GM04503 (cell line): ENCODE results near the gene EXOC3L4.

ENCODE experiments used
- DNase-seq: peaks from one replicate; pipeline ENCODE4 v3.0.0-alpha.2; 2012; ENCODE audit warnings: low read depth

Gene EXOC3L4

GRCh38 chr14:103091041-103091882 lies 3.3 kb upstream of the EXOC3L4 start:
- no peak for DNase-seq

- DNase-seq = no peak
Observed at GRCh38 chr14:103091883-103092222, 2.7 kb upstream of the EXOC3L4 start.

GRCh38 chr14:103093856-103094405 lies 594 bp upstream of the EXOC3L4 start:
- no peak for DNase-seq

DNA sequence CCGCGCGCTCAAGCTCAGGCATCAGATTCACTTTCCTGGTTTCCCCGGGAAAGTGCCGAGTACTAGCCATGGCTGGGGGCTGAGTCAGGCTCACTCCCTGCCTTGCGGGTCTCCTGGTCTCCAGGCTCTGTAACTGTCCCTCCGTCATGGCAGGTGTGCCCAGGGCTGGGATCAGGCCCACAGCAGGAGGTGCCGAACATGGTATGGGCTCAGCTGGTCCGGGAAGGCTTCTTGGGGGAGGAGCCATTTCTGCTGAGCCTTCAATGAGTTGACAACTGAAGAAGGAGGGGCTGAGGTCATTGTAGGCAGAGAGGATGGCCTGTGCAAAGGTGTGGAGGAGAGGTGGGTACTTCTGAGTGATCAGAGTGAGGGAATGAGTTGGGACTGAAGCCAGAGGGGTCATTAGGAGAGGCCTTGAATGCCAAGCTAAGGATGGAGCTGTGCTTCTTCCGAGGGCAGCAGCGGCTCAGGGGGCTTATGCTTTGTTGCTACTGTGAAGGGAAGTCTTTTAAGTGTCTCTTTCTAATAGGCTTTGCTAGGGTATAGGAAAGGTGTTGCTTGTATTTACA lies 769 bp downstream of the EXOC3L4 start:
- DNase-seq = no peak

DNA sequence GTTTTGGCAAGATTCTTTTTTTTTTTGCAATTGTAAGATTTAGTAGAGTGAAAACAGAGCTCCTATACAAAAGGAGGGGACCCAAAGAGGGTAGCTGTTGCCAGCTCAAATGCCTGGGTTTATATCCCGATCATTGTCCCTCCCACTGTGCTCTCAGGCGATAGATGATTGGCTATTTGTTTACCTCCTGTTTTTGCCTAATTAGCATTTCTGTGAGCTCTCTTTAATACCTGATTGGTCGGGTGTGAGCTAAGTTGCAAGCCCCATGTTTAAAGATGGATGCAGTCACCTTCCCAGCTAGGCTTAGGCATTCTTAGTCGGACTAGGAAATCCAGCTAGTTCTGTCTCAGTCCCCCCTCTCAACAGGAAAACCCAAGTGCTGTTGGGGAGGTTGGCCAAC lies 1.9 kb downstream of the EXOC3L4 start:
- DNase-seq = no peak

- DNase-seq = no peak
Observed at GRCh38 chr14:103097244-103097993, 2.9 kb downstream of the EXOC3L4 start.

- no peak for DNase-seq
Observed at GRCh38 chr14:103097994-103098957, 3.8 kb downstream of the EXOC3L4 start.

DNA sequence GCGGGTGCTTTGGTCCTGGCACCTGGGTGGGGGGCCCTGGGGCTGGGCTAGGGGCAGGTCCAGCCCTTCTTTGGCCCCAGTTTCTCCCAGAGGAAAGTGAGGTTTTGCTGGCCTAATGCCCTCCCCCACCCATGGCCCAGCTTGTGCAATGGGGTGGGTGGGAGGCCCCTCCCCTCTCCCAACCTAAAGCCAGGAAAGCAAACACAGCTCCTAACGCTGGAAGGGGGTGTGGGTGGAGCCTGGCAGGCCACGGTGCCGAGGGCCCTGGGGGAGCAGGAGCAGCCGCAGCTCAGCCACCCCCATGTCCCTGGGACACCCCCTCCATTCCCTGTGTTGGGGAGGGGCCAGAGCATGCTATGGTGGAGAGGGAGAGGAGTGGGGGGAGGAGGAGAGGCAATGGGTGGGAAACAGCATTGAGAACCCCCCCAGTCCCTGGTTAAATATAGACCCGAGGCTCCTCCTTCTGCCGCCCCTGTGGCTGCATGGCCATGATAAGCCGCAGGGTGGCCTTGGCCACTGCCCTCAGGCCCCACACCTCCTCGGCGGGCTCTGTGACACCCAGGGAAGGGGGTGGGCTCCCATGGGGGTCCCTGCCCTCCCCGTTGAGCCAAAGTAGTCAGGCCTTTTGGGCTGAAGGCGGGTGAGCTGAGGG lies 4.7 kb downstream of the EXOC3L4 start:
- no peak for DNase-seq

DNA sequence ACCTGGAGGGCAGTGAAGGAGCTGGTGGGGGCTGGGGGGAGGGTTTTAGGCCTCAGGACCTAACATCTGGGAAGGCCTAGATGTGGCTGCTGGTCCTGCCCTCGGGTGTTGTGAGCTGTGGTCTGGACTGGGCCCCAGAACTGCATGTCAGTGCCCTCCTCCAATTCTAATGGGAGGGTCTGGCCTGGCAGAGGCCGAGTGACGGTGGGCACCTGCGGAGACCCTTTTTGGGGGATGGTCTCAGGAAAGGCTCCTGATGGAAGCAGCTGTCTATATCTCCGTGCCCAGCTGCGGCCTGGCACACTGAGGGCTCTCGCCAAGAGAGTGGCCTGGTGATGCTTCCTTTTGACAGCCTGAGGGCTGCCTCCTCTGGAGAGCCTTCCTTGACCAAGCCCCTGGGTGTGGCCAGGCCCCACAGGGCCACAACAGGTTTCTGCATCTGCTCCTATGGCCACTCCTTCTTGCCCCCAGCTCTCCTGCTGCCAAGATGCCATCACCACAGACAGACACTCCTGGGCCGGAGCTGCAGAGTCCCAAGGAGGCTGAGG lies 5.3 kb downstream of the EXOC3L4 start:
- DNase-seq = no peak

GRCh38 chr14:103100281-103101121 lies 6.0 kb downstream of the EXOC3L4 start:
- no peak for DNase-seq

DNA sequence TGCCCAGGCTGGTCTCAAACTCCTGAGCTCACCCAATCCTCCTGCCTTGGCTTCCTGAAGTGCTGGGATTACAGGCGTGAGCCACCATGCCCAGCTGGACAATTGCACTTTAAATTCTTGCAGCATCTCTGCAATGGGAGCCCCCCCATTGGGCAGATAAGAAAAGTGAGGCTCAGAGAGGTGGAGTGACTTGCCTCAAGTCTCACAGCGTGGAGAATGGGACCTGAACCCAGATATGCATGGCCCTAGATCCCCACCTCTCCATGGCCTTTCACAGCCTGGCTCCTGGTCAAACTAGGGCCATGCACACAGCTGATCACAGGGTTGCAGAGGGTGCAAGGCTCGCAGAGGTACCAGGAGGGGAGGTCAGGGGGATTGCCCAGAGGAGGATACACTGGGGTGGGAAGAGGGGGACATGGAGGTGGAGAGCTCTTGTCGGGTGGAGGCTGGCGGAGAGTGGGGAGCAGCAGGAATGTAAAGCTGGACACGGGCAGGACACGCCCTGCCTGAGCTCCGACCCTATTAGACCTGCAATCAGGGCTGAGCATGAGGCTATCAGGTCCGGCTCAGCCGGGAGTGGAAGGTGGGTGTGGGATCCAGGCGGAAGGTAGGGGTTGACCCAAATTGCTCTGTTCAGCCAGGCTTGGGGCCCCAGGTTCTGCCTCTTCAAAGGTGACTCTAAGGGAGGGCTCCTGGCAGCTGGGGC lies 6.9 kb downstream of the EXOC3L4 start:
- DNase-seq = no peak

DNA sequence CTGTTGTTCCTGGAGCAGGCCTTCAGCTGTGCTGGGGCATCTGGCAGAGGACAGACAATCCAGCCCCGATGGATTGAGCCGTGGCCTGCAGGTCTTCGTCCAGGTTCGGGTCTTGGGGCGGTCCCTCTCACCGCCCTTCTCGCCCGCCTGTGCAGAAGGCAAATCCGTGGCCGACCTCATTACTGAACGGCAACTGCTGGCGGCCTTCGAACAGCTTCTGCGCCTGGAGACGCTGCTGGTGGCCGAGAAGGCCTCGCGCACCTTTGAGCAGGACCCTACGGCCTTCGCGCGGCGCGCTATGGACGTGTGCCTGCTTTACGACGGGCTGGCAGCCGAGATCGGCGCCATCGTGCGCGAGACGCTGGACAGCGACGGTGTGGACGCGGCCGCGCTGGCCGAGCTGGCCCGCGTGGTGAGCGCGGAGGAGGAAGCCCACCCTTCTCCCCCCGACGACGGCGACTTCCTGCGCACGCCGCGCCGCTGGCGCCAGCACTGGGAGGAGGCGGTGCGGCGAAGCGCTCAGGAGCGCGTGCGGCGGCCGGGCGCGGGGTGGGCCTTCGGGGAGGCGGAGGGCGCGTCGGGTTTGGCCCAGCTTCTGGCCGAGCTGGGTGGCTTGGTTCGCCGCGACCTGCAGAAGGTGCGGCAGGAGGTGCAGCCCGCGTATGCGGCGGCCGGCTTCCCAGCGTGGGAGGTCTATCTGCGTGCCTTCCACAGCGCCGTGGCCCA lies 7.6 kb downstream of the EXOC3L4 start:
- DNase-seq = no peak

GRCh38 chr14:103102689-103103260 lies 8.2 kb downstream of the EXOC3L4 start:
- no peak for DNase-seq

GRCh38 chr14:103103461-103104388 lies 9.2 kb downstream of the EXOC3L4 start:
- no peak for DNase-seq

- DNase-seq = no peak
Observed at GRCh38 chr14:103104389-103104653, 9.8 kb downstream of the EXOC3L4 start.

DNA sequence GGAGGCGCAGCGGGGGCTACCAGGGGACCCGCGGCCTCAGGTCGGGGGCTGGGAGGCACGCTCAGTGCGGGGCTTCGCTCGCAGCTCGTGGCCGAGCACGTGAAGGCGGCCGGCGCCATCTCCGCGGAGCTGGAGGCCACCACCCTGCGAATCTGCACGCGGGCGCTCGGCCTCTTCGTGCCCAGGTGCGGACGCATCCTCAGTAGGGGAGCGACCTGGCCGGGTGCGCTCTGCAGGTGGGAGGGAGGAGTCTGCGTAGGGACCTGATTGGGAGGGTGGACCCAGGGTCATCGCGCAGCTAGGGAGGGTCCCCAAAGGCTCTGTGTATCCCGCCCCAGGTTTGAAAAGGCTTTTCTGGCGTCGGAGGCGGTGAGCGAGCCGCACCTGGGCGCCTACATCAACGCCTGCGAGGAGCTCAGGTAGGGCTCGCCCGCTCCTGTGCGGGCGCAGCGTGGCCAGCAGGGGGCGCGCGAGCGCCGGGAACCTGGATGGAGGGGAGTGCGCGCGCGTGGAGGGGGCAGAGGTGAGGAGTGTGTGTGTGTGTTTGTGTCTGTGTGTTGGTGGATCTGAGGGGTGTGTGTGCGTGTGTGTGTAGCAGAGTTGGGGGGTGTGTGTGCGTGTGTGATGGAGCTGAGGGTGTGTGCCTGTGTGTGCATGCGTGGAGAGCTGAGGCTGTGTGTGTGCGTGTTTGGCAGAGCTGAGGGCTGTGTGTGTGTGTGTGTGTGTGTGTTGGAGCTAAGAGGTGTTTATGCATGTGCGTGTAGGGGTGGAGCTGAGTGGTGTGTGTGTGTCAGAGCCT lies 10.3 kb downstream of the EXOC3L4 start:
- no peak for DNase-seq
